Activated T-cell treated with anti-CD3 and anti-CD28 coated beads, Interleukin-2, amount 50 U/mL, for 48 hours (primary cell): Measurements from ENCODE around the gene SH3BP2.

ENCODE experiments used
- DNase-seq, 2 experiments: peaks; one replicate each; pipeline ENCODE4 v3.0.0-alpha.2; 2020

SH3BP2 gene

DNA sequence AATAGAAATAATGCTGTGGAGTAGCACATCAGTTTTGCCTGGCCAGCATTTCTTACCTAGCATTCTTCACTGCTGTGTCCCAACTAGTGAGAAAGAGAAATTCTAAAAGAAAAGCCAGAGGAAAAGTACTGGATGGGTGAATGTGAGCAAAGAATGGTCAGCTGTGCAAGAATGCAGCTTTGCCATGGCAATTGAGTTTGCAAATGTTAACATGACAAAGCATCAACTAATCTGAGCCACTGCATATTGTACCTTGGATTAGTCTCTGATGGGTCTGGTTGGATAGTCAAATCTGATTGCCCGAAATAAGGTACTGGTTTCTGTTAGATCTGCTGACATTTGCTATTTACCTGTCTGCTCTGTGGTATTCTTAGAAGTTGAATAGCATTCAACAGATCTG lies 89.5 kb downstream of the SH3BP2 start:
- no peak for DNase-seq

DNA sequence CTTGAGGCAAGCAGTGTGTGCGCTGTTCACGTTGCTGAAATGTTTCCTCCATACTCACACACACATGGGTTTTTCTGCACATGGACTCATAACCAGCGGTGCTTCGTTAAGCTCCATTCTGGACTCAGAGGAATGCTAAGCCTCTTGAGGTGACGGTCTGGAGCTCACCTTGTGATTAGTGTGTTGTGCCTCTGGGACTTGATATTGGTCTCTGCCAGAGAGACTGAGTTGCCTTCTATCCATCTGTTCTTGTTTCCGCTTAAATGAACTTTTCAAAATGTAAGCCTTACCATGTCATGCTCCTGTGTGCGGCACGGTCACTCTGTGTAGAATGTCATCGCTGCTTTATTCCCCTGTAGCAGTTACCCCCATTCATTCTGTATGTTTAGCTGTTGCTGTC lies 93.3 kb downstream of the SH3BP2 start:
- DNase-seq, result no peak

DNA sequence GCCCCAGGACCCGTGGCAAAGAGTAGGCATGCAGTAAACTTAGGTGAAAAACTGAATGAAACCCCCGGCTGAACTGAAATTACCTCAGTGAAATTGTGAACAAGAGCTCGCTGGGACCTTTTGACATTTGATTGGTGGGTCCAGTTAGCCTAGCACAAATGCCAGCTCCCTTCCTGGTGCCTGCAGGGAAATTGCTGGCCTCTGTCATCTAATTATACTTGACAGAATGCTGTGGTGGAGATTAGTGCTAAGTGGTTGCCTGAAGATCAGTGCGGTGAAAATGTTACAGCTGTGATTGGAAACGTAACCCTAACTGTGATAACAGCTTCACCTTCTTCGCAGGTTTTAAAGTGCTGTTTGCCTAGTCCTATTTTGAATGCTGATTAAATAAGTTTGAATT lies 93.7 kb downstream of the SH3BP2 start:
- no peak for DNase-seq

DNA sequence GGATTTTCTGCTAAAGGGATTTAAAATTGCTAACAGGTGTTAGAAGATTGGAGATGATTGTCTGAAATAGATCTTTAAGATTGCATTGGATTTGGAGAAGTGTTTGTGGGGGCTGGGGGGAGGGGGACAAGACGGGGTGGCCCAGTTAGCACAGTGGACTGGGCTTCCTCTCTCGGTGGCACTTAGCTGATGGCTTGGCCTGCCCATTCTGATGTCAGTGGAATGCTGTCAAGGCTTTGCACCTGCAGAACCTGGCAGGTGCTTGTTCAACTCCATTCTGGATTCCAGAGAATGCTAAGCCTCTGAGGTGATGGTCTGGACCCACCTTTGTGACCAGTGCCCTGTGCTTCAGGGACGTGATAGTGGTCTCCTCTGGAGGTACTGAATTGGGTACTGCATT lies 94.5 kb downstream of the SH3BP2 start:
- no peak for DNase-seq

DNA sequence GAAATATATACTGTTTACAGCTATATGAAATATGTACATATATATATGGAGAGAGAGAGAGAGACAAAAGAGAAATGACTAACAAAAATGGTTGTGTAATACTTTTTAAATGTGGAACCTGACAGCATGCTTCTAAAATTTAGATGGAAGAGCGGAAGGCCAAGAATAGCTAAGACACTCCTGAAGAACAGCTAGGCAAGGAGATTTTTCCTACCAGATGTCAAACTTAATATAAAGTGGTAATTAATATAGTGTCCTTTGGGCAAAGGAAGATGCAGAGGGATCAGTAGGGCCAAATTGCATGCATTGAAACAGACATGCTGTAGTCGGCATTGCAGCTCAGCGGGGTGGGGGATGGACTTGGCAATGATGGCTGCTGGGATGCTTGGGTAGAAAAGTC lies 96.0 kb downstream of the SH3BP2 start:
- no peak for DNase-seq
